GM13977 (cell line): ENCODE measurements around the gene PAX2.

Source experiments
- DNase-seq: peaks from one replicate; pipeline ENCODE4 v3.0.0; 2012; ENCODE audit warnings: low spot score
- in situ Hi-C: fragments of 300-500 bp; cut with MboI; formaldehyde crosslinking; loops from one replicate; pipeline ENCODE4 v1.12.0; 2022; ENCODE audit warnings: low sequenced_read_pairs, low pct_unique_long_range_greater_than_20kb, mixed read lengths, inconsistent platforms; ENCODE audit not compliant: unreplicated experiment
- TF ChIP-seq, protein P1 (sequence below): IDR thresholded peaks from 2 replicates; pipeline ENCODE4 v1.5.1; 2012; ENCODE audit warnings: mild to moderate bottlenecking, control low read depth; ENCODE audit not compliant: insufficient read depth; ENCODE audit errors: extremely low read depth, missing control alignments

PAX2 gene

DNA sequence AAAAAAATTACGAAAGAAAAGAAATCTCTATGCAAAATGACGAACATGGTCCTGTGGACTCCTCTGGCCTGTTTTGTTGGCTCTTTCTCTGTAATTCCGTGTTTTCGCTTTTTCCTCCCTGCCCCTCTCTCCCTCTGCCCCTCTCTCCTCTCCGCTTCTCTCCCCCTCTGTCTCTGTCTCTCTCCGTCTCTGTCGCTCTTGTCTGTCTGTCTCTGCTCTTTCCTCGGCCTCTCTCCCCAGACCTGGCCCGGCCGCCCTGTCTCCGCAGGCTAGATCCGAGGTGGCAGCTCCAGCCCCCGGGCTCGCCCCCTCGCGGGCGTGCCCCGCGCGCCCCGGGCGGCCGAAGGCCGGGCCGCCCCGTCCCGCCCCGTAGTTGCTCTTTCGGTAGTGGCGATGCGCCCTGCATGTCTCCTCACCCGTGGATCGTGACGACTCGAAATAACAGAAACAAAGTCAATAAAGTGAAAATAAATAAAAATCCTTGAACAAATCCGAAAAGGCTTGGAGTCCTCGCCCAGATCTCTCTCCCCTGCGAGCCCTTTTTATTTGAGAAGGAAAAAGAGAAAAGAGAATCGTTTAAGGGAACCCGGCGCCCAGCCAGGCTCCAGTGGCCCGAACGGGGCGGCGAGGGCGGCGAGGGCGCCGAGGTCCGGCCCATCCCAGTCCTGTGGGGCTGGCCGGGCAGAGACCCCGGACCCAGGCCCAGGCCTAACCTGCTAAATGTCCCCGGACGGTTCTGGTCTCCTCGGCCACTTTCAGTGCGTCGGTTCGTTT, 83.9 kb downstream of the PAX2 start:
- peak; percentile 59 for DNase-seq
- TF ChIP-seq, protein P1, sequence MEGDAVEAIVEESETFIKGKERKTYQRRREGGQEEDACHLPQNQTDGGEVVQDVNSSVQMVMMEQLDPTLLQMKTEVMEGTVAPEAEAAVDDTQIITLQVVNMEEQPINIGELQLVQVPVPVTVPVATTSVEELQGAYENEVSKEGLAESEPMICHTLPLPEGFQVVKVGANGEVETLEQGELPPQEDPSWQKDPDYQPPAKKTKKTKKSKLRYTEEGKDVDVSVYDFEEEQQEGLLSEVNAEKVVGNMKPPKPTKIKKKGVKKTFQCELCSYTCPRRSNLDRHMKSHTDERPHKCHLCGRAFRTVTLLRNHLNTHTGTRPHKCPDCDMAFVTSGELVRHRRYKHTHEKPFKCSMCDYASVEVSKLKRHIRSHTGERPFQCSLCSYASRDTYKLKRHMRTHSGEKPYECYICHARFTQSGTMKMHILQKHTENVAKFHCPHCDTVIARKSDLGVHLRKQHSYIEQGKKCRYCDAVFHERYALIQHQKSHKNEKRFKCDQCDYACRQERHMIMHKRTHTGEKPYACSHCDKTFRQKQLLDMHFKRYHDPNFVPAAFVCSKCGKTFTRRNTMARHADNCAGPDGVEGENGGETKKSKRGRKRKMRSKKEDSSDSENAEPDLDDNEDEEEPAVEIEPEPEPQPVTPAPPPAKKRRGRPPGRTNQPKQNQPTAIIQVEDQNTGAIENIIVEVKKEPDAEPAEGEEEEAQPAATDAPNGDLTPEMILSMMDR, result no peak
- in situ Hi-C loops, result no loop called here

DNA sequence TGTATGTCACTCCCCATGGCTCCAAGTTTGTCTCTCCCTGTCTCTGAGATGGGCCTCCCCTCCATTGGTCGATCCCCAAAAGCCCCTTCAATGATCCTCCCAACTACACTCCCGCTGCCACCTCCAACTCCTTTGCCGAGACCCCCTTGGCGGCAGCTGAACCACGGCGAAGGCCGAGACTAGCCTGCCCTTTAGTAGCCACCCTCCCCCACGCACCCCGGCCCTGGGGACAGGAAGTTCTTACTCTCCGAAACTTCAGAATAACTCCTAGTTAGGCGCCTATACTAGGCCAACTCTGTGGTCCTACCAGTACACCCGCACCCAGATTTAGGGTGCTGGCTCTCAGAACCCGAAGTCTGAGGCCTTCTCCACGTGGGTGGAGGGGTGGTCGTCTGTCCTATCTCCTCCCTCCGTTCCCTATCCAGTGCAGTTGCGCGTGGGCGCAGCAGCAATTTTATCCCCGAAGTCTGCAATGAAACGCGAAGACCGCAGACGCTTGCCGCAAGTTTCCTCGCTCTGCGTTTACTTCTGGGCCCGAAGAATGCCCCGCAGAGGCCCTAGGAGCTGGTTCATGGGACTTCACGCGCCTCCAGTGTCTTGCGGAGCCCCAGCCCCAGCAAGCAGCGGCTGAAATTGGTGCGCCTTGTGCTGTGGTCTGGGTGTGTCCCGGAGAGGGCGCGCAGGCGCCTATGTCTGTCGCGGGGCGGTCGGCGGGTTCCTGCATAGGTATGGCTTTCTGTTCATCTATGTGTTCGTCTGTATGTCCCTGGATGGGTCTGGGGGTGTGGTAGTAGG, 84.7 kb downstream of the PAX2 start:
- in situ Hi-C loops, result no loop called here
- no peak for DNase-seq
- TF ChIP-seq, protein P1, result no peak

DNA sequence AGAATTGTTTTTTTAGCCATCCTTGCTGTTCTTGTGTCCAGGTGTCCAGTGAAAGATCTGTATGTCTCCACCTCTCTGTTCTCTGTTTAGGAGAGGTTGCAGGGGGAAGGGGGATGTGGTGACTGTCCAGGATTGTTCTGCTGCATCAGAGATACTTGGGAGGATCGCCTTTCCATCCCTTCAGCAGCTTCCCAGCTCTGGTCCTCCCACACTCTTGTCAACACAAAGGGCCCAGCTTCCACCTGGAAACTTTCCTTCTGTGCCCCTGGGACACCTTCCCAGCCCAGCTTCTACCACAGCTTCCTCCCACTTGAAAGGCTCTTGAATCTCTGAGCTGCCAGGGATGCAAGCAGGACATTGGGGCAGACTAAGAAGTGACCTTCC, 85.3 kb downstream of the PAX2 start:
- in situ Hi-C loops, result no loop called here
- DNase-seq, result no peak
- TF ChIP-seq, protein P1, result no peak

DNA sequence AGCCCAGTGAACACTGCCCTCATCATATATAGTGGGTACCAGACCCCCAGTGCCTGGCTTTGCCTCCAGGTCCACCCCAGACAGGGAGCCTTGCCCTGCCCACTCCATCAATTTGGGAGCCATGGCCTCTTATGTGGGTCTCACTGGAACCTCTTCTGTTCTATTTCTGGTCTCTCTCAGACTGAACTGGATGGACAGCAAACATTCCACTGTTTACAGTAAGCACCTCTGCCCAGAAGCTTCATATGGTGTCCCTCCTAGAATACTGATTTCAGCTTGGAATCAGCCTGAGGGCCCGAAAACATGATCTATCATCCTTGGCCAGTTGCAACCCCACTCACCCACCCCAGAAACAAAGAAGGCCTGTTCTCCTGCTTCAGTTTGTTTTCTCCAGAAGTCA, 86.4 kb downstream of the PAX2 start:
- no peak for DNase-seq
- in situ Hi-C loops, result no loop called here
- TF ChIP-seq, protein P1, result no peak

DNA sequence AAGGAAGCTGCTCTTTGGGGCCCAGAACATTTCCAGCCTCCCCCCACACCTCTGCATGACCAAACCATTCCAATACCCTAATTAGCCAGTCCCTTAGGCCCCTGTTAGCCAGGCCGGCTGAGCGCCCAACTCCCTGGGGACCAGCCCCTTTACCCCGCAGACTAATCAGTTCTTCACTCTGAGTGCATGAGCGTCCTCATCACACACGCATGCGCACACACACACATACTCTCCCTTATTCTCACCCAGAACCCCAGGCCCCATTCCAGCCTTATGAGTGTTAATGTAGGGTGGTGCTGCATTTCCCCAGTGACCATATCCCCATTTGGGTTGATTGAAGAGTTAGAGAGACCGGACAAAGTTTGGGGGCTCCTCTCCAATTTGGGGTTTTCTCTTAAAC, 90.4 kb downstream of the PAX2 start:
- in situ Hi-C loops, result no loop called here
- TF ChIP-seq, protein P1, result no peak

DNA sequence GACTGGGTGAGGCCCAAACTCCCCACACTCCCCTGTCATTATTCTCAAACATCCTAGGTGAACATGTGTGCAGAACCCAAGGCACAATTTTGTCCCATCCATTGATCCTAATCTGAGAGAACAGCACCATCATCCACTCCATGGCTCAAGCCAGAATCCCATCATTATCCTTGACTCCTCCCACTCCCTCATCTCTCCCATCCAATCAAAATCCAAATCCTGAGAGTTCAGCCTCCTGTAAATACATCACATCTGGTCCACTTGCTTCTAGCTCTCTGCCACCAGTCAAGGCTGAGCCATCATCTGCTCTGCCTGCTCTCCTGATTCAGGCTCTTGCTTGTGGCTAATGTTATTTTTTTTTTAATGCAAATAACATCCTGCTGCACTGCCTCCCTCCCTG, 91.5 kb downstream of the PAX2 start:
- in situ Hi-C loops, result no loop called here
- TF ChIP-seq, protein P1, result no peak
- DNase-seq, result no peak

More for the DNA sequence above, 90.4 kb downstream of the PAX2 start:
- DNase-seq, result no peak
